ENCODE results near the gene FKBP8.

Gene FKBP8

GRCh38 chr19:18501351-18501750 is 42.0 kb downstream of the FKBP8 start:
- DNase-seq = no peak

GRCh38 chr19:18500799-18501198 is 42.6 kb downstream of the FKBP8 start:
- DNase-seq = no peak

GRCh38 chr19:18500376-18500775 is 43.0 kb downstream of the FKBP8 start:
- DNase-seq = no peak

GRCh38 chr19:18499055-18499775 is 44.2 kb downstream of the FKBP8 start:
- no peak for DNase-seq

GRCh38 chr19:18496980-18497256 is 46.5 kb downstream of the FKBP8 start:
- DNase-seq = no peak

GRCh38 chr19:18496167-18496979 is 47.0 kb downstream of the FKBP8 start:
- DNase-seq = peak; percentile 8

- no peak for DNase-seq
Observed at GRCh38 chr19:18495204-18495911, 48.0 kb downstream of the FKBP8 start.

GRCh38 chr19:18494267-18494607 is 49.1 kb downstream of the FKBP8 start:
- no peak for DNase-seq

- no peak for DNase-seq
Observed at GRCh38 chr19:18493440-18494266, 49.7 kb downstream of the FKBP8 start.

- DNase-seq = no peak
Observed at GRCh38 chr19:18491995-18492953, 51.1 kb downstream of the FKBP8 start.

- DNase-seq = no peak
Observed at GRCh38 chr19:18490728-18491127, 52.6 kb downstream of the FKBP8 start.

- DNase-seq = no peak
Observed at GRCh38 chr19:18489627-18490184, 53.7 kb downstream of the FKBP8 start.

GRCh38 chr19:18488838-18489626 is 54.3 kb downstream of the FKBP8 start:
- DNase-seq = peak; percentile 68

- DNase-seq = no peak
Observed at GRCh38 chr19:18488403-18488723, 55.0 kb downstream of the FKBP8 start.

GRCh38 chr19:18487576-18488402 is 55.6 kb downstream of the FKBP8 start:
- DNase-seq = no peak

GRCh38 chr19:18486746-18487145 is 56.6 kb downstream of the FKBP8 start:
- DNase-seq = no peak

- no peak for DNase-seq
Observed at GRCh38 chr19:18484992-18485391, 58.4 kb downstream of the FKBP8 start.

GRCh38 chr19:18483119-18483890 is 60.1 kb downstream of the FKBP8 start:
- DNase-seq = peak; percentile 89

Data from NCI-H1105 (cell line).